PFSK-1 (cell line): ENCODE results near the gene ANTXR1.

Experiments used
- FOXP2 ChIP-seq: optimal IDR thresholded peaks from 2 replicates; pipeline ENCODE3; 2011; ENCODE audit warnings: borderline replicate concordance, control low read depth, inconsistent platforms; ENCODE audit not compliant: insufficient read depth; ENCODE audit errors: extremely low read length, extremely low read depth
- POLR2AphosphoS5 ChIP-seq: IDR thresholded peaks from 2 replicates; pipeline ENCODE4 v1.6.1; 2012; ENCODE audit warnings: low read depth, mild to moderate bottlenecking, control low read depth, low read length, moderate library complexity
- SIN3A ChIP-seq: IDR thresholded peaks from 2 replicates; pipeline ENCODE4 v1.6.1; 2012; ENCODE audit warnings: mild to moderate bottlenecking, low read length, moderate library complexity, borderline replicate concordance; ENCODE audit not compliant: insufficient read depth
- TAF1 ChIP-seq: IDR thresholded peaks from 2 replicates; pipeline ENCODE4 v1.6.1; 2012; ENCODE audit warnings: low read length, control low read depth, borderline replicate concordance; ENCODE audit not compliant: insufficient read depth
- TF ChIP-seq, protein P1 (sequence below), 2 experiments: IDR thresholded peaks; 2 replicates each; pipeline versions ENCODE4 v1.6.1 to v1.8.0; 2011 to 2012; ENCODE audit warnings: low read depth in 2 of 2, low read length in 2 of 2, control low read depth in 1 of 2, inconsistent platforms in 1 of 2, mild to moderate bottlenecking in 1 of 2, moderate library complexity in 1 of 2; ENCODE audit not compliant: insufficient read depth in 1 of 2

ANTXR1 gene

GRCh38 chr2:69118609-69119008 lies 105.6 kb downstream of the ANTXR1 start:
- TF ChIP-seq TAF1: no peak
- no peak for TF ChIP-seq POLR2AphosphoS5
- no peak for TF ChIP-seq FOXP2
- TF ChIP-seq, protein P1, sequence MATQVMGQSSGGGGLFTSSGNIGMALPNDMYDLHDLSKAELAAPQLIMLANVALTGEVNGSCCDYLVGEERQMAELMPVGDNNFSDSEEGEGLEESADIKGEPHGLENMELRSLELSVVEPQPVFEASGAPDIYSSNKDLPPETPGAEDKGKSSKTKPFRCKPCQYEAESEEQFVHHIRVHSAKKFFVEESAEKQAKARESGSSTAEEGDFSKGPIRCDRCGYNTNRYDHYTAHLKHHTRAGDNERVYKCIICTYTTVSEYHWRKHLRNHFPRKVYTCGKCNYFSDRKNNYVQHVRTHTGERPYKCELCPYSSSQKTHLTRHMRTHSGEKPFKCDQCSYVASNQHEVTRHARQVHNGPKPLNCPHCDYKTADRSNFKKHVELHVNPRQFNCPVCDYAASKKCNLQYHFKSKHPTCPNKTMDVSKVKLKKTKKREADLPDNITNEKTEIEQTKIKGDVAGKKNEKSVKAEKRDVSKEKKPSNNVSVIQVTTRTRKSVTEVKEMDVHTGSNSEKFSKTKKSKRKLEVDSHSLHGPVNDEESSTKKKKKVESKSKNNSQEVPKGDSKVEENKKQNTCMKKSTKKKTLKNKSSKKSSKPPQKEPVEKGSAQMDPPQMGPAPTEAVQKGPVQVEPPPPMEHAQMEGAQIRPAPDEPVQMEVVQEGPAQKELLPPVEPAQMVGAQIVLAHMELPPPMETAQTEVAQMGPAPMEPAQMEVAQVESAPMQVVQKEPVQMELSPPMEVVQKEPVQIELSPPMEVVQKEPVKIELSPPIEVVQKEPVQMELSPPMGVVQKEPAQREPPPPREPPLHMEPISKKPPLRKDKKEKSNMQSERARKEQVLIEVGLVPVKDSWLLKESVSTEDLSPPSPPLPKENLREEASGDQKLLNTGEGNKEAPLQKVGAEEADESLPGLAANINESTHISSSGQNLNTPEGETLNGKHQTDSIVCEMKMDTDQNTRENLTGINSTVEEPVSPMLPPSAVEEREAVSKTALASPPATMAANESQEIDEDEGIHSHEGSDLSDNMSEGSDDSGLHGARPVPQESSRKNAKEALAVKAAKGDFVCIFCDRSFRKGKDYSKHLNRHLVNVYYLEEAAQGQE (IDR thresholded peaks at IDR 0.05; ENCODE audit: insufficient read depth in 1 of 2, low read depth in 2 of 2, low read length in 2 of 2): no peak
- TF ChIP-seq SIN3A: no peak

DNA sequence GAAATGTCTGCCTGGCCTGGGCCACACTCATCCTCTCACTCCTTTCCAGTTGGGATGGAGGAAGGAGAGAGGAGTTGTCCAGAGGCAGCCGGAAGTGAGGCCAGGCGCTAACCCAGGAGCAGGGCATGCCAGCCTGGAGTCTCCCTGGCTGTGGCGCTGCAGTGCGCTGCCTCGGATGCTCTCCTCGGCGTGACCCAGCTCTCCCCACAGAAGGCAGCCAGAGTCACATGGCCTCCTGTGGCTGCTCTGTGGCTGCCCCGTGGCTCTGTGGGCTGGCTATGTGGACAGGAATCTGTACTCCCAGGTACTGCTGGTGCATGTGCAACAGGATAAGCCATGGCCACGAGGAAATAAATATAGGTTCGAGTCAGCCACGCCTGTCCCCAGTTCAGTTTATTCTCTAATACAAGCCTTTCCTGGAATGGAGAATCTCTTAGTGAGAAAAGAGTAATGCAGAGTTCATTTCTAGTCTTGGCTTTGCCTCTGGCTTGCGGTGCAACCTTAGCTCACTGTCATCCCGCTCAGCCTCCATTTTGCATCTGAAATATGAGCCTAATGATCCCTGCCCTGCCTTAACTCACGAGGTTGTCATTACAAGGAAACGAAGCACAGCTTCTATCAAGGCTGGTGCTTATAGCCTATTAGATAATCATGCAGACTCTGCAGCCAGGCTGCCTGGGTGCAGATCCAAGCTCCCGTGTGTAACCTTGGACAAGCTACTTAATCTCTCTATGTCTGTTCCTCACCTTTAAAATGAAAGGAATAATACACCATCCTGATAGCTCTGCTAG lies 106.3 kb downstream of the ANTXR1 start:
- no peak for TF ChIP-seq TAF1

DNA sequence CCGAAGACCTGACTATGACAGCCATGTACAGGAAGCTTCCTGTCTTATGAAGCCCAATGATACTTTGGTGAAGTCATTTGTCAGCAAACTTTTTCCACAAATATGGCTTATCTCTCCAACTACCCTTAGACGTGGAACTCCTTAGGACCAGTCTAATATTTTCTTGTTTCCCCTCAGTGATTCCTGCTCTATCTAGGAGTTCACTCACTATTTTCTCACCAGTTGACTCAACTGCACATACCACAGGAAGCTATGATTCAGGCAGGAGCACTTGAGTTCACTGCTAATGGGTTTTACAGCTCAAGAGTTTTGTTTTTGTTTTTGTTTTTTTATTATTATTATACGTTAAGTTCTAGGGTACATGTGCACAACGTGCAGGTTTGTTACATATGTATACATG lies 109.3 kb downstream of the ANTXR1 start:
- TF ChIP-seq TAF1: no peak
- TF ChIP-seq FOXP2: no peak
- no peak for TF ChIP-seq SIN3A
- TF ChIP-seq POLR2AphosphoS5: no peak
- TF ChIP-seq, protein P1 (IDR thresholded peaks at IDR 0.05; ENCODE audit: insufficient read depth in 1 of 2, low read depth in 2 of 2, low read length in 2 of 2): no peak

GRCh38 chr2:69123182-69123581 lies 110.2 kb downstream of the ANTXR1 start:
- TF ChIP-seq POLR2AphosphoS5 (no peak), FOXP2 (no peak), TAF1 (no peak), SIN3A (no peak)
- TF ChIP-seq, protein P1 (IDR thresholded peaks at IDR 0.05; ENCODE audit: insufficient read depth in 1 of 2, low read depth in 2 of 2, low read length in 2 of 2): no peak

- TF ChIP-seq, protein P1 (IDR thresholded peaks at IDR 0.05; ENCODE audit: insufficient read depth in 1 of 2, low read depth in 2 of 2, low read length in 2 of 2): no peak
- TF ChIP-seq SIN3A: no peak
- TF ChIP-seq POLR2AphosphoS5: no peak
- TF ChIP-seq TAF1: no peak
- TF ChIP-seq FOXP2: no peak
Observed at GRCh38 chr2:69124343-69124742, 111.4 kb downstream of the ANTXR1 start.
